ENCODE data around the gene FAM32A. TPM values are rescaled to one million over a fixed set of nuclear protein-coding genes. Genes with fewer than 3 reads are reported as not detected.

FAM32A gene
- total RNA-seq, 1 donor from 2014 or later, result 145 TPM

GRCh38 chr19:16217716-16218451 is 32.7 kb downstream of the FAM32A start:
- no peak overlapping the region for H3K4me3 ChIP-seq (ENCODE audit: low read depth, low read length)
- peaks cover 1% of the 10 kb centered on the region for H3K36me3 ChIP-seq (ENCODE audit: control insufficient read depth, insufficient read depth, low read length)
- TF ChIP-seq CTCF (IDR thresholded peaks at IDR 0.05; ENCODE audit: insufficient read depth, low read length, poor library complexity, severe bottlenecking), result no peak
- DNase-seq (ENCODE audit: low read depth), result no peak
- H3K27me3 ChIP-seq (ENCODE audit: control insufficient read depth, insufficient read depth, low read length), result no peaks in the 10 kb centered on the region

DNA sequence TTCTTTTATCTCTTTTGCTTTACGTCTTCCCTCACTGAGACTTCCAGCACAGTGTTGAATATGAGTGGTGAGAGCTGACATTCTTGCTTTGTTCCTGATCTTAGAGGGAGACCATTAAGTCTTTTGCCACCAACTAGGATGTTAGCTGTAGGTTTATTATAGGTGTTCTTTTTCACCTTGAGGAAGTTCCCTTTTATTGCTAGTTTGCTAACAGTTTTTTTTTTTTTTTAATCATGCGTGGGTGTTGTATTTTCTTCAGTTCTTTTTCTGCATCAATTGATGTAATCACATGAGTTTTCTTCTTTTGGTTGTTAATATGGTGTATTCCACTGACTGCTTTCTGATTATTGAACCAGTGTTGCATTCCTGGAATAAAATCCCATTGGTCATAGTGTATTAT is 33.6 kb downstream of the FAM32A start:
- Histone ChIP-seq H3K4me3 (ENCODE audit: low read depth, low read length) (no peak overlapping the region), H3K36me3 (ENCODE audit: control insufficient read depth, insufficient read depth, low read length) (peaks cover 3% of the 10 kb centered on the region), H3K27me3 (ENCODE audit: control insufficient read depth, insufficient read depth, low read length) (no peaks in the 10 kb centered on the region)
- no peak for TF ChIP-seq CTCF (IDR thresholded peaks at IDR 0.05; ENCODE audit: insufficient read depth, low read length, poor library complexity, severe bottlenecking)
- DNase-seq (ENCODE audit: low read depth), result no peak

GRCh38 chr19:16222806-16223205 is 37.6 kb downstream of the FAM32A start:
- peaks cover 1% of the 10 kb centered on the region for H3K36me3 ChIP-seq (ENCODE audit: control insufficient read depth, insufficient read depth, low read length)
- DNase-seq (ENCODE audit: low read depth), result no peak
- no peaks in the 10 kb centered on the region for H3K27me3 ChIP-seq (ENCODE audit: control insufficient read depth, insufficient read depth, low read length)
- H3K4me3 ChIP-seq (ENCODE audit: low read depth, low read length), result no peak overlapping the region
- TF ChIP-seq CTCF (IDR thresholded peaks at IDR 0.05; ENCODE audit: insufficient read depth, low read length, poor library complexity, severe bottlenecking), result no peak

- H3K27me3 ChIP-seq (ENCODE audit: control insufficient read depth, insufficient read depth, low read length), result no peaks in the 10 kb centered on the region
- DNase-seq (ENCODE audit: low read depth), result no peak
- peaks cover 1% of the 10 kb centered on the region for H3K36me3 ChIP-seq (ENCODE audit: control insufficient read depth, insufficient read depth, low read length)
- no peak for TF ChIP-seq CTCF (IDR thresholded peaks at IDR 0.05; ENCODE audit: insufficient read depth, low read length, poor library complexity, severe bottlenecking)
- no peak overlapping the region for H3K4me3 ChIP-seq (ENCODE audit: low read depth, low read length)
Measured at GRCh38 chr19:16223746-16224145, 38.5 kb downstream of the FAM32A start.

DNA sequence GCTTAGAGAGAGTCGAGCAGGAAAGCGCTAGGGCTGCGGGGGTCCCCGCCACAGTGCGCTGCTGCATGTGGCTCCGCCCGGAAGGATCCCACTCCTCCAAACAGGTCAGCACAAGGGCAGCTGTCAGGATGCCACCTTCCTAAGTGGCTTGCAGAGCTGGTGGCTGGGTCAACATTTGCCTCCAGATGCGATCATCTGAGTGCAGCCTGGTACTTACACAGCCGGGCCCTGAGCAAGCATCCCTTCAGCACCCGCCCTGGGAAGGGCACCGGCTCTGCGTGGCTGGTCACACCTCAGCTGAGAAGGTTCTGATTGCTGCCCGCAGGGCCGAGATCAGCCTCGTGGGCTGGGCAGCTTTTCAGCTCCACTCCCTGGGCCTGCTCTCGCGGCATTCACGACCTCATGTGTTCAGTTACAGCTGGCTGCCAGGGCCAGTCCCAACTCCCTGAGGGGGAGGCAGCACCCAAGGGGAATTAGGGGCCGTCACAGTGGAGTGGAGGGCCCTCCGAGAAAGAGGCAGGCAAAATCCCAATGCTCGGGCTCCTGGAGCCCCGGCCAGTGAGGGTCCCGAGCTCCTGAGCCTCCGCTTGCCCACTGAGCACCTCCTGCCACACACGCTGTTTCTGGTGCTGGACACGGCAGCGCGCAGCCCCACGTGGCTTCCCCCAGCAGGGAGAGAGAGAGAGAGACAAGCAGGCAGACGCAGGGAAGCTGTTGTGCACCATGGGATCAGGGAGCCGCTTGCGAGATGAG is 39.3 kb downstream of the FAM32A start:
- H3K4me3 ChIP-seq (ENCODE audit: low read depth, low read length), result no peak overlapping the region
- no peak for TF ChIP-seq CTCF (IDR thresholded peaks at IDR 0.05; ENCODE audit: insufficient read depth, low read length, poor library complexity, severe bottlenecking)
- peaks cover 1% of the 10 kb centered on the region for H3K36me3 ChIP-seq (ENCODE audit: control insufficient read depth, insufficient read depth, low read length)
- H3K27me3 ChIP-seq (ENCODE audit: control insufficient read depth, insufficient read depth, low read length), result no peaks in the 10 kb centered on the region
- no peak for DNase-seq (ENCODE audit: low read depth)

Data from kidney epithelial cell (primary cell).